RWPE2 (cell line): ENCODE measurements around the gene C13orf42.

Experiments used
- ATAC-seq: fragments of 200-7000 bp; cut with Tn5 transposase; 3 replicates; pipeline ENCODE4 v1.9.1; 2021; ENCODE audit warnings: low read depth
- DNase-seq: peaks from one replicate; pipeline ENCODE4 v3.0.0-alpha.2; 2020; ENCODE audit warnings: low spot score
- H3K27ac ChIP-seq: fragments of 450-650 bp; 2 replicates; pipeline ENCODE4 v1.5.1; 2017; ENCODE audit warnings: mild to moderate bottlenecking; ENCODE audit not compliant: poor library complexity, severe bottlenecking
- H3K27me3 ChIP-seq: fragments of 250-450 bp; sonication (Bioruptor Pico); 2 replicates; pipeline ENCODE4 v1.5.1; 2021; ENCODE audit warnings: mild to moderate bottlenecking, moderate library complexity; ENCODE audit not compliant: insufficient read depth, poor library complexity, severe bottlenecking
- H3K36me3 ChIP-seq: fragments of 250-450 bp; sonication (Bioruptor Pico); 2 replicates; pipeline ENCODE4 v1.5.1; 2020; ENCODE audit warnings: low read depth, mild to moderate bottlenecking, moderate library complexity
- H3K4me1 ChIP-seq: fragments of 250-450 bp; sonication (Bioruptor Pico); 2 replicates; pipeline ENCODE4 v1.5.1; 2021; ENCODE audit warnings: mild to moderate bottlenecking, moderate library complexity; ENCODE audit not compliant: insufficient read depth, poor library complexity, severe bottlenecking
- H3K4me3 ChIP-seq: fragments of 250-450 bp; sonication (Bioruptor Pico); 2 replicates; pipeline ENCODE4 v1.5.1; 2021; ENCODE audit warnings: mild to moderate bottlenecking, moderate library complexity; ENCODE audit not compliant: severe bottlenecking
- H3K9me3 ChIP-seq: fragments of 250-450 bp; sonication (Bioruptor Pico); 2 replicates; pipeline ENCODE4 v1.5.1; 2021; ENCODE audit warnings: mild to moderate bottlenecking, moderate library complexity; ENCODE audit not compliant: severe bottlenecking
- TF ChIP-seq, protein P1 (sequence below): fragments of 450-650 bp; IDR thresholded peaks from one replicate; pipeline ENCODE4 v1.5.1; 2017; ENCODE audit warnings: mild to moderate bottlenecking, moderate library complexity; ENCODE audit not compliant: poor library complexity, severe bottlenecking

Gene C13orf42

DNA sequence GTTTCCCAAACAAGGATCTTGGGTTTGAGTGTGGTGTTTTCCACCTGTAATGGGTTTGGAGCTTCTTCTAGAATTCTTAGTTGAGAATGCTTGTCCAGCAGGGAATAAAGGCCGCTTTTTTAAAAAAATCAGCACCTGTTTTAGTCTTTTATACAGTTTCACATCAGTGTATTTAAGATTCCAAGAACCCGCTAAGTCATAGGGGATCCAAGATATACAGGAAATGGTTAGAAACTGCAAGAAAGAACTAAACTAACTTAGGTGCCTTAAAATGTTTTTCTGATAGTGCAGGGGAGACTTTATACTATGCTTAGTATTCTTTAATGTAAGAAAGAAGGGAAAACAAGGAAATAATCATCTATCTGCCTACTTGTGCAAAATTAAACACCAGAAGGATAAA lies 74.7 kb downstream of the C13orf42 start:
- DNase-seq (no peak), ATAC-seq (no peak)
- TF ChIP-seq, protein P1, sequence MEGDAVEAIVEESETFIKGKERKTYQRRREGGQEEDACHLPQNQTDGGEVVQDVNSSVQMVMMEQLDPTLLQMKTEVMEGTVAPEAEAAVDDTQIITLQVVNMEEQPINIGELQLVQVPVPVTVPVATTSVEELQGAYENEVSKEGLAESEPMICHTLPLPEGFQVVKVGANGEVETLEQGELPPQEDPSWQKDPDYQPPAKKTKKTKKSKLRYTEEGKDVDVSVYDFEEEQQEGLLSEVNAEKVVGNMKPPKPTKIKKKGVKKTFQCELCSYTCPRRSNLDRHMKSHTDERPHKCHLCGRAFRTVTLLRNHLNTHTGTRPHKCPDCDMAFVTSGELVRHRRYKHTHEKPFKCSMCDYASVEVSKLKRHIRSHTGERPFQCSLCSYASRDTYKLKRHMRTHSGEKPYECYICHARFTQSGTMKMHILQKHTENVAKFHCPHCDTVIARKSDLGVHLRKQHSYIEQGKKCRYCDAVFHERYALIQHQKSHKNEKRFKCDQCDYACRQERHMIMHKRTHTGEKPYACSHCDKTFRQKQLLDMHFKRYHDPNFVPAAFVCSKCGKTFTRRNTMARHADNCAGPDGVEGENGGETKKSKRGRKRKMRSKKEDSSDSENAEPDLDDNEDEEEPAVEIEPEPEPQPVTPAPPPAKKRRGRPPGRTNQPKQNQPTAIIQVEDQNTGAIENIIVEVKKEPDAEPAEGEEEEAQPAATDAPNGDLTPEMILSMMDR = no peak
- H3K4me3 ChIP-seq = no peak overlapping the region
- no peaks in the 10 kb centered on the region for H3K4me1 ChIP-seq
- no peak overlapping the region for H3K27ac ChIP-seq
- no peaks in the 10 kb centered on the region for H3K27me3 ChIP-seq
- no peaks in the 10 kb centered on the region for H3K9me3 ChIP-seq
- no peaks in the 10 kb centered on the region for H3K36me3 ChIP-seq

DNA sequence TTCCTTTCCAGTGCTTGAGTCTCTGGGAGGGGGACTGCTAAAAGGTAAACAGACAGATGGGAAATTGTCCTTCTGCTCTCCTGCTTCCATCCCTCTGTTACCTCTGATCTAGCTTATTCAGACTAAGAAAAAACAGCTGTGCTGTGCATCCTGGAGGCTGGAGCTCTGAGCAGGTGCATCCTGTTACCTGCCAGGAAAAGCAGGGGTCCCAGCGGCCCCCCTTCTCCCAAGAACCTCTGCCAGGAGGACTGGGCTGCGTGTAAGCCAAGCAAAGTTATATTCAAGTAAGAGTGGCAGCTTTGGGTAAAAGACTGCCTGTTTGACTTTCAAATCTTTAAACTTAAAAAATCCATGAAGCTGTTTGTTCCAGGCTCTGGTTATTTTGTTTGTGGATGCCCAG lies 75.1 kb downstream of the C13orf42 start:
- Histone ChIP-seq H3K9me3 (no peaks in the 10 kb centered on the region), H3K27me3 (no peaks in the 10 kb centered on the region), H3K4me1 (no peaks in the 10 kb centered on the region), H3K4me3 (no peak overlapping the region), H3K36me3 (no peaks in the 10 kb centered on the region), H3K27ac (no peak overlapping the region)
- DNase-seq (no peak), ATAC-seq (no peak)
- TF ChIP-seq, protein P1 = no peak

DNA sequence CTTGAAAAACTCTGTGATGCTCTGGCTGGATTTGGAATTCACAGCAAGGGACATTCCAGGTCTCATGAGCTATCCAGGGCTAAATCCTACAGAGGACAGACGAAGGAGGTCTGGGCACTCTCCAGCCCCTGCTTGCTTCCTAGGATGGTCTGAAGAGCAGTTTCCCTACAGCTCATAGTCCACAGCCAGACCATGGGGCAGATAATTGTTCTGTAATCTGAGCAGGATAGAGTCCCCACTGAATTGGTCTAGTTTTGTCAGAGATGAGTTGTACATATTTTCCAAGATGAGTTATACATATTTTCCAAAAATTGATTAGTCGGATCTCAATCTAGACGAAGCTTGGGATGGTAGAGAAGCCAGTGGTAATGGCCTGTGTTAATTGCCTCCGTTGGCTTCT lies 75.6 kb downstream of the C13orf42 start:
- Histone ChIP-seq H3K9me3 (no peaks in the 10 kb centered on the region), H3K36me3 (no peaks in the 10 kb centered on the region), H3K4me1 (no peaks in the 10 kb centered on the region), H3K27me3 (no peaks in the 10 kb centered on the region), H3K4me3 (no peak overlapping the region), H3K27ac (no peak overlapping the region)
- no peak for ATAC-seq
- DNase-seq = no peak
- TF ChIP-seq, protein P1 = no peak

DNA sequence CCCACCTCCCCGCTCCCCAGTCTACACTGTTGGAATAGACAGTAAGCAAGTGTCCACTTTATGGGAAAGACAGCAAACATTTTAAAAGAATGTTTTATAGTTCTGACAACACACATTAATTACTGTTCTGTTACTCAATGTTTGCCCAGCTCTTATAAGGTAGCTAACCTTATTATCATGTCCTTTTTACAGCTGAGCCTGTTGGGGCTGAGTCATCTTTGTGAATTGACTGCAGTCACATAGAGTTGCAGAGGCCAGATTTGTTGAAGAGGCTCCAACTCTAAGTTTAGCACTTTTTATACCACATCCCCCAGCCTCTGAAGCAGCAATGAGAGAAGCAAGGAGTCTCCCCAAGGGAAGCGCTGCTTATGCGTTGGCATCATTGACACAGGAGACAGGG lies 76.2 kb downstream of the C13orf42 start:
- Histone ChIP-seq H3K9me3 (no peaks in the 10 kb centered on the region), H3K4me1 (no peaks in the 10 kb centered on the region), H3K4me3 (no peak overlapping the region), H3K36me3 (no peaks in the 10 kb centered on the region), H3K27me3 (no peaks in the 10 kb centered on the region), H3K27ac (no peak overlapping the region)
- TF ChIP-seq, protein P1 = no peak
- DNase-seq (no peak), ATAC-seq (no peak)

DNA sequence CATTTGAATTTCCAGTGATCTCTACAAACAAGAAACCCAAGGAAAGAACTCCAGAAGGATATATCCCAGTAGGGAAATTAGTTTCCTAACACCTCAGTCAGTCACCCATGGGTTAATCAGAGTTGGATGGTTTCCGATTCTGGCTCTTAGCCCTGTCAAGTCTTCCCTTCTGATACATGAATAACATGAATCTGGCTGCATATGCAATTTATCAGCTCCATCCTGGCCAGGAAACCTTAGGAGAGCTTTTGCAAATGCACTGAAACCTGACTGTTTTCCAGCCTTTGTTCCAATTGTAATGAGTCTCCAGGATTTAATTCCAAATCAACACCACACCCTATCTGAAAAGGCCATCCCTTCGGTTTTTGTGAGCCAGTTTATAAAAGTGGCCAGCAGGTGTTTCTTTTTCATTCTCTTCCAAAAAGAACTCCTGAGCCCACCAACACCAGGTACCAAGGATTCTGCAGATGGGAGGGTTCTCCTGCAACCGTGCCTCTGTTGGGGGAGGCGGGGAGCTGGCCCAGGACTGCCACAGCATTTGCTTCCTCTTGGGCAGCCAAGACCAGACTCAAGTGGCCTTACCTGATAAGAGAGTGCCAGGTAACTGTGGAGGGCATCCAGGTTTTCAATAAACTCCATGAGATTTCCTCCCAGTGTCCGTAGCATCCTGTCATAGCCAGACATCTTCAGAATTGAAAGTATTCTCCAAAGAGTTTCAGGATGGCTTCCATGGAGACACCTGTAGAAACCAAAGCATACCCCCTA lies 77.5 kb downstream of the C13orf42 start:
- ATAC-seq (no peak), DNase-seq (no peak)
- H3K9me3 ChIP-seq = no peaks in the 10 kb centered on the region
- no peaks in the 10 kb centered on the region for H3K36me3 ChIP-seq
- H3K4me1 ChIP-seq = no peaks in the 10 kb centered on the region
- H3K27ac ChIP-seq = no peak overlapping the region
- no peak overlapping the region for H3K4me3 ChIP-seq
- no peaks in the 10 kb centered on the region for H3K27me3 ChIP-seq
- TF ChIP-seq, protein P1 = no peak
